CD4-positive, alpha-beta T cell treated with Interferon alpha-2 for 1 hour (primary cell): Measurements from ENCODE around the gene MUC2.
"Not testable (repeated sequence)": the region's sequence is repeated elsewhere in the genome, so short reads cannot be mapped to it uniquely, and the experiment has no call there.

Source experiments
- DNase-seq, 2 donors: peaks; one replicate each; pipeline ENCODE4 v3.0.0-alpha.2; 2020 to 2022

MUC2 gene

DNA sequence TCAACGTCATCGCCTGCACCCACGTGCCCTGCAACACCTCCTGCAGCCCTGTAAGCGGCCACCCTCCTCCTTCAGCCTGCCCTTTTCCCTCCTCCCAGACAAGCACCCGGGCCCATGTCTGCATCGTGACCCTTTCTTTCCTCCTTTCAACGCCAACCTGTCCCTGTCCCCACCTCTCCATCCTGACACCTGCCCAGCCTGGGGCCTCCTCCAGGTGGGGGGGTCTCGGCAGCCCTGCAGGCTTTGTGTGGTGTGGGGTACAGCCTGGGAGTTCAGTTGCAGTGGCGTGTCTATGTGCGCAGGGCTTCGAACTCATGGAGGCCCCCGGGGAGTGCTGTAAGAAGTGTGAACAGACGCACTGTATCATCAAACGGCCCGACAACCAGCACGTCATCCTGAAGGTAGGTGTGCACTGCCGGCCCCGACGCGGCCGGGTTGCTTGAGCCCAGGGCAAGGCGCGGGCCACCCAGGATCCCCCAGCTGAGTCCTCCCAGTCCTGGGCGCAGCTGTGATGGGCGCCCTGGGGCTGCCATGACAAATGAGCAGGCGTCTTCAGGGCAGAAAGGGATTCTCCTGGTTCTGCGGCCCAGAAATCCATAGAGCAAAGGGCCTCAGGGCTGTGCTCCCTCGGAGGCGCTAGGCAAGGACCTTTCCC is 33.7 kb downstream of the MUC2 start:
- DNase-seq: no peak

DNA sequence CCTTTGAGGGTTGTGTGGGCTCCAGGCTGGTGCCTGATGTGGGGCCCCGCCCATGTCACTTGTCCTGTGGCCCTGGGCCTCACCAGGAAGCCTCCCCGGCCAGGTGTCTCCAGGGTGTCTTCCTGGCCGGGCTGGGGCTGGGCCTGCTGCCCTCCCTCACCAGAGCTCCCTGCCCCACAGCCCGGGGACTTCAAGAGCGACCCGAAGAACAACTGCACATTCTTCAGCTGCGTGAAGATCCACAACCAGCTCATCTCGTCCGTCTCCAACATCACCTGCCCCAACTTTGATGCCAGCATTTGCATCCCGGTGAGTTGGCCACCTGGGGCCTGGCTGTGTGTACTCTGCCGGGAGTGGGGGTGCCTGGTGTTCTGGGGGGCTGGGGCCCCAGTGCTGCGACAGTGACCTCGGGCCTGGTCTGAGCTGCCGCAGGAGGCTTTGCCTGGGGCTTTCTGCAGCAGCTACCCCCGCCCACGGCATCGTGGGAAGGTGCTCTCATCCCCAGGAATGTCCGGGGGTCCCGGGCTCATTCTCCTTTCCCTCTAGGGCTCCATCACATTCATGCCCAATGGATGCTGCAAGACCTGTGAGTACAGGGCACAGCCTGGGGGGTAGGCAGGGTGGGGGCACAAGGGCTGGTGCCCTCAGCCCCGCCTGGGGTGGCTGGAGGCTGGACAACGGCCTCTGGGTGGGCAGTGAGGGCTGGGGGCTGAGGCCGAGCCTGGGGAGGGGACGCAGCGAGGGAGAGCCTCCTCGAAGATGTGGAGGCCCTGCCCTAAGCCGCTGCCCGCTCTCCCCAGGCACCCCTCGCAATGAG is 34.6 kb downstream of the MUC2 start:
- no peak for DNase-seq

DNA sequence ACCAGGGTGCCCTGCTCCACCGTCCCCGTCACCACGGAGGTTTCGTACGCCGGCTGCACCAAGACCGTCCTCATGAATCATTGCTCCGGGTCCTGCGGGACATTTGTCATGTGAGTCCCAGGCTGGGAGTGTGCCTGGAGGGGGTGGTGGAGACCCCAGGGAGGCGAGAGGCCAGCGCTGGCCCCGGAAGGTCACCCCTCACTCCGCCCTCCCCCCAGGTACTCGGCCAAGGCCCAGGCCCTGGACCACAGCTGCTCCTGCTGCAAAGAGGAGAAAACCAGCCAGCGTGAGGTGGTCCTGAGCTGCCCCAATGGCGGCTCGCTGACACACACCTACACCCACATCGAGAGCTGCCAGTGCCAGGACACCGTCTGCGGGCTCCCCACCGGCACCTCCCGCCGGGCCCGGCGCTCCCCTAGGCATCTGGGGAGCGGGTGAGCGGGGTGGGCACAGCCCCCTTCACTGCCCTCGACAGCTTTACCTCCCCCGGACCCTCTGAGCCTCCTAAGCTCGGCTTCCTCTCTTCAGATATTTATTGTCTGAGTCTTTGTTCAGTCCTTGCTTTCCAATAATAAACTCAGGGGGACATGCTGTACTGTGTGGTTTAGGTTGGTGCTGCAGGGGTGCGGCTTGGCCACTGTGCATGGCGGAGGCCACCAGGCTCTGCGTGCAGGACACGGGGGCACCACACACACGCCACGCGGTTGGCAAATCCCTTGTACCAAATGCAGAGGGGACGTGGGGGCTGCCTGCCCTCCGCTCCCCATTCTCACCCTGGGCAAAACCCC is 35.4 kb downstream of the MUC2 start:
- no peak for DNase-seq

DNA sequence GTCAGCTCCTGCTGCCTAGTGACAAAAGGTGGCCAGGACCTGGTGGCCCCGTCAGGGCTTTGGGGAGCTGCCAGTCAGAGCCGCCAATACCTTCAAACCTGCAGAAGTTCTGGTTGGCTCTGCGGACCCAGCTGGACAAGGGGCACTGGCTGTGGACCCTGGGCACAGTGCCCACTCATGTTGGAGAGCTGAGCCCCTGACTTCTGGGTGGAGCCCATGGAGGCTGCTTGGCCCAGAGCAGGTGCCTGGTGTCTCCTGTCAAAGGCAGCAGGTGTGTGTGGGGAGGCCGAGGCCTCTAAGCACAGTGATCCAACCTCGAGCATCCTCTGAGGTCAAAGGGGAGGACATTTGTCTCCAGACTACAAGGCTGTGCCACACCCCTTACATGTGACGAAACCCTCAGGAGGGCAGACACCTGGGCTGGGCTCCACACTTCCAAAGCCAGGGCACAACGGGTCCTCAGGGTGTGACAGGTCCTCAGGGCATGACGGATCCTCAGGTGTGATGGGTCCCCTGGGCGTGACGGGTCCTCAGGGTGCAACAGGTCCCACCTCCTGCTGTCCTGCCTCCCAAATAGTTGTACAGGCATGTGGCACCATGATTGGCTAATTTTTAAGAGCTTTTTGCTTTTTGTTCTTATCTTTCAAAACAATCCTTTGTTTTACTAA is 37.0 kb downstream of the MUC2 start:
- no peak for DNase-seq

DNA sequence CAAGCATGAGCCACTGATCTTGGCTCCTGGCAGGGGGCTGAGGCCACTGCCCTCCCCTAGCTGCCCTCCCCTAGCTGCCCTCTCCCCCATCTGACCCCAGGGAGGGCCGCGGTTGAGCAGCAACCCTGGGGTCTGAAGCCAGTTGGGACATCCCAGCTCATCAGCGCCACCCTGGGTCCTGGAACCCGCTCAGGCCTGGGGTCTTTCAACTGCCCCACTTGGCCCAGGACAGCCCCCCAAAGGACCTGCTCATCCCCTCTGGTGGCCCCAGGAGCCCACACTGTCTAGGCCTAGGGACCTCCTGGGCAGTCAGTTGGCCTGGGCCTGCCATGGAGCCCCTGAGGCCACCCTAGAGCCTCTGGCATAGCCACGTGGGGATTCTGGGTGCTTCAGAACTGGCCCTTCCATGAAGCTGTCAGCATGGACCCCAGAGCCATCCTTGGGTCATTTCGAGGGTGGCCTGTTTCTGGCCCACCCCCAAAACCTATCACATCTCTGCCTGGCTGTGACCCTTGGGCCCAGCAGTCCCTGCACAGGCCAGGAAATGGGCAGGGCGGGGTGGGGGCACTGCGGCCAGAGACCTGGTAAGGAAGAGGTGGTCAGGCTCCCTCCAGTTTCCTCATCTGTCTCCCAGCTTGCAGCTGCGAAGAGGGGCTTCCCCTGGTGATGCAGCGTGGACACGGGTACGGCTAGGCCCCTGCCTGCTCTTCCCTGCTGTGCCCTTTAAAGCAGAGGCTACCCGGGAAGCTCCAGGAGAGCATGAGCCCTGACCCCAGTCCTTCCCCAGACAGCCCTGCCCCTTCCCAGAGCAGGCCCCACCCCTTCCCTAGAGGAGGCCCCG is 37.9 kb downstream of the MUC2 start:
- DNase-seq: no peak

DNA sequence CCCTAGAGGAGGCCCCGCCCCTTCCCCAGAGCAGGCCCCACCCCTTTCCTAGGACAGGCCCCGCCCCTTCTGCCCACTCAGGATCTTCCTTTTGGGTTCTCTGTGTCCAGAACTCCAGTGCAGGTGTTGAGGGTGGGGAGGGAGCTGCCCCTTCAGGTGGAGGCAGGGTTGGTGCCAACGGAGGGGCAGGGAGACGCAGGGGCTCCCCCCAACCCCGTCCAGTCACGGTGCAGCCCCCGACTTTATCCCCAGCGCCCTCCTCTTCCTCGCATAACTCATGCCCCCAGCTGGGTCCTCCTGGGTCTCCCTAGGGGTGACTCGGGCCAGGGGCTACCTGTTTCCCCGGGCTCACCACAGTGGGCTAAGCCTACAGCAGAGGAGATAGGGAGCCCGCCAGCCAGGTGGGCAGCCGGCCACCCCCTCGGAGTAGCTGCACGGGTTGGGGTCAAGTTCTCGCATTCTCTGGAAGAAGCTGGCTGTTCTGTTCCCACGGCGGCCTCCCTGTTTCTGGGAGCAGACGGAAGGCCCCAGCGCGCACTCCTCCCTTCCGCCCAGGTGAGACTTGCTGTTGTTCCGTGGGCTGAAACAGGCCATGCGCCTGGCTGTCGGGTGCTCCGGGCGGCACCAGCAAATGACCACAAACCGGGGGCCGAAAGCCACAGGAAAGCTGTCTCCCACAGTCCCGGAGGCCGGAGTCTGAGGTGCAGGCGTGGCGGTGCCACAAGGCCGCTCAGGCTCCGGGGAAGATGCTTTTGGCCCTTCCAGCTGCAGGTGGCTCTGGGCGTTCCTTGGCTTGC is 38.9 kb downstream of the MUC2 start:
- no peak for DNase-seq

DNA sequence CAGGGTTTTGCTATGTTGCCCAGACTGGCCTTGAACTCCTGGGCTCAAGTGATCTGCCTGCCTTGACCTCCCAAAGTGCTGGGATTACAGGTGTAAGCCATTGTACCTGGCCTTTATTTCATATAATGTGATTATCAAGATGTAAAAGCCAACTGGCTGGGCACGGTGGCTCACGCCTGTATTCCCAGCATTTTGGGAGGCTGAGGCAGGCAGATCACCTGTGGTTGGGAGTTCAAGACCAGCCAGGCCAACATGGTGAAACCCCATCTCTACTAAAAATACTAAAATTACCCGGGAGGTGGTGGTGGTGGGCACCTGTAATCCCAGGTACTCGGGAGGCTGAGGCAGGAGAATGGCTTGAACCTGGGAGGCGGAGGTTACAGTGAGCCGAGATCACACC is 40.6 kb downstream of the MUC2 start:
- not testable (repeated sequence) for DNase-seq

DNA sequence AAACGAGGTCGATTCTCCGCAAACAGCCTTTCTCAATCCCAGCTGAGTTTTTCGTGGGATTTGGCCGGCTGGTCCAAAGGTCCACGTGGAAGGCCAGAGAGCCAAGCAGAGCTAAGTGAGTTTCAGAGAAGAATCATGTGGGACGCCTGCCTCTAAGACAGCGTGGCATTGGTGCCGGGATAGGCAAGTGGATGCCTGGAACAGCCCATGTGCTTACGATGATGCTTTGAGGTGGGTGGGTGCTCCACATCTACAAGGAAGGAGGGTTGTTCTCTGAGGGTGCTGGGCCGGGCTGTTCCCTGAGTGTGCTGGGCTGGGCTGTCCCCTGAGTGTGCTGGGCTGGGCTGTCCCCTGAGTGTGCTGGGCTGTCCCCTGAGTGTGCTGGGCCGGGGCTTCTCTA is 41.4 kb downstream of the MUC2 start:
- DNase-seq: no peak

DNA sequence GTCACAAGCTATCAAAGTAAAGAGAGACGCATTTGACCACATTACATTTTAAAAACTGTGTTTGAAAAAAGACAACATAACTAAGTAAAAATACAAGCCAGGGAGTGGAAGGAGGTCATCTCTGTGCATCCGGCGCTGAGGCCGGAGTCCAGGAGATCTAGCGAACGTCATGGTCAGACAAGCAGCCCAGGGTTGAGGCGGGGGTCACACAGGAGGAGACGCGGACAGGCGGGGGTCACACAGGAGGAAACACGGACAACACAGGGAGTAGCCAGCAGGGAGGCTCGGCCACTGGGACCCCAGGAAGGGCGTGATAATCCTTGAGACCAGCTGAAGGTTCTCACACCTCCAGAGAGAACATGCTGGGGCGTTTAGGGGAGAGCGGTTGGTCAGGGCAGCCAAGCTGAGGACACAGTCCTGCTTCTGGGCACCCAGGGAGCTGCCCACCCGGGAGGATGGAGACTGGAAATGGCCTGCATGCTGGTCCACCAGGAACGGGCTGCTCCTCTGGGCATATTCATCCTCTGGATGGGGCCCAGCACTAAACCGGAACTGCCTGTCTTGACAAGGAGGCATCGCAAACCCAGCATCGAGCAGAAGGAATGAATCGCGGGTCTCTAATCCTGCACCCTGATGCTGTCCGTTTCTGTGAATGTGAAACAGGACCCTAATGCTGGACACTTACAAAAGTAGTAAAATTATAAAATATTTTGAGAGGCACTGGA is 42.2 kb downstream of the MUC2 start:
- DNase-seq: no peak

DNA sequence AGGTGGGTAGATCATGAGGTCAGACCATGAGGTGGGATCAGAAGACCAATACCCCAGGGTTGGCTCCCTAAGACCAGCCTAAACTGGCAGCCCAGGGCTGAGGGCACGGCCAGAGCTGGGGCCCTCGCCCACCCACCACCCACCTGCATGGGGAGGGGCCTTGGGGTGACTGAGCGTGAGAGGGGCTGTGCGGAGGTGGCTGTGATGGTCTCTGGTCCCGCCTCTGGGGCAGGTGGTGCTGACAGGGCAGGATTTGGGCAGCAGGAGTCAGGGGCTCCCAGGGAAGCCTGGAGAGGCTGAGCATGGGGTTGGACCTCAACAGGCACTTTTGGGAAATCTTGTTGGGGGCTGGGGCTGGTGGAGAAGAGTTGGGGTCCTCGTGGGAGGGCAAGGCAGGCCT is 43.3 kb downstream of the MUC2 start:
- DNase-seq: no peak

DNA sequence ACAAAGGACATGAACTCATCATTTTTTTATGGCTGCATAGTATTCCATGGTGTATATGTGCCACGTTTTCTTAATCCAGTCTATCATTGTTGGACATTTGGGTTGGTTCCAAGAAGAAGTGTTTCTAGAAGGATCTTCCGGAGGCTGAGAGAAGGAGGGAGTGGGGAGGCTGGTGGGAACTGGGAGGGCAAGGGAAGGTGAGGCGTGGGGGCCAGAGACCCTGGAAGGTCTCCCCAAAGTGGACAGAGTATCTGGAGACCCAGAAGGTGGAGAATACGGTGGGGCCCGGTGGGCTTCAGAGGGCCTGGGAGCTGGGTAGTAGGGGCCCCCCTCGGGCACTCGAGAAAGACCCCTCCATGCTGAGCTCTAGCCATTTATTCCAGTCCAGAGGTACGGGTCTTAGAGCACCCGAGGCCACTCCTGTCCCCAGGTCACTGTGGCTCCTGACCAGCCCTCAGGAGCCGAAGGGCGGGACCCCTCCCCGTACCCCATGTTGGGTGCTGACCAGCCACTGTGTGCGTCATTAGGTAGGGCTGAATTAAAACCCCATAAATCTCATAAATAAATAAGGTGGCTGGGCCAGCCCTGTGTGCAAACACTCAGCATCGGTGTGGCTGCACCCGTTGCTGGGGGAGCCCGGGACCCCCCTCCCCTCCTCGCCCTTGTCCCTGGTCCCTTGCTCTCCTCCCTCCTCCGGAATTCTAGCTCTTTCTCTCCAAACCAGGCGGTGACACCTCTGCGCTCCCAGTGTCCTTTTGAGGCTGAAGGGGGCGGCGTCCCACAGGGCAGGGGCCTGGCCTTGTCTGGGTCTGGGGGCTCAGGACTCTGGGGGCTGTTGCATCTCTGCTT is 44.3 kb downstream of the MUC2 start:
- no peak for DNase-seq

DNA sequence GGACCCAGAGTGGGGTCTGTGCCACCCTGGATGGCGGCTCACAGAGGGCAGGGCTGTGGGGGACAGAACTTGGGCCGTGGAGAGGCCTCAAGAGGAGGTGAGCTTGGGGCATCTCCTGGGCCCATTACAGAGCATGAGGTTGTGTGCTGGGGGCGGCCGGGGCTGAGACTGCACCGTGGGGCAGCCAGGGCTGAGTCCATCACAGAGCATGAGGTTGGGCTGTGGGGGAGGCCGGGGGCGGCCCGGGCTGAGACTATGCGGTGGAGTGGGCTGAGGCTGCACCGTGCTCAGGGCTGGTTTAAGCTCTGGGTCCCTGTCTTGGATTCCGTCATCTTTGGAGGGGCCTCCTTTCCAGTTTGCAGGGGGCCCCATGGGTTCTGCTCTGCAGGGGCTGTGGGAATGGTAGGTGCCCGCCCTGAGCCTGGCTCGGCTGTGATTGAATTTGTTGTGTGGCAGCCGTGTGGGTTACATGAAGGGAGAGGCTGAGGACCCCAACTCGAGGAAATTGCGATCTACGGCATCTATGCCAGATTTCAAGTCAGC is 45.0 kb downstream of the MUC2 start:
- no peak for DNase-seq

DNA sequence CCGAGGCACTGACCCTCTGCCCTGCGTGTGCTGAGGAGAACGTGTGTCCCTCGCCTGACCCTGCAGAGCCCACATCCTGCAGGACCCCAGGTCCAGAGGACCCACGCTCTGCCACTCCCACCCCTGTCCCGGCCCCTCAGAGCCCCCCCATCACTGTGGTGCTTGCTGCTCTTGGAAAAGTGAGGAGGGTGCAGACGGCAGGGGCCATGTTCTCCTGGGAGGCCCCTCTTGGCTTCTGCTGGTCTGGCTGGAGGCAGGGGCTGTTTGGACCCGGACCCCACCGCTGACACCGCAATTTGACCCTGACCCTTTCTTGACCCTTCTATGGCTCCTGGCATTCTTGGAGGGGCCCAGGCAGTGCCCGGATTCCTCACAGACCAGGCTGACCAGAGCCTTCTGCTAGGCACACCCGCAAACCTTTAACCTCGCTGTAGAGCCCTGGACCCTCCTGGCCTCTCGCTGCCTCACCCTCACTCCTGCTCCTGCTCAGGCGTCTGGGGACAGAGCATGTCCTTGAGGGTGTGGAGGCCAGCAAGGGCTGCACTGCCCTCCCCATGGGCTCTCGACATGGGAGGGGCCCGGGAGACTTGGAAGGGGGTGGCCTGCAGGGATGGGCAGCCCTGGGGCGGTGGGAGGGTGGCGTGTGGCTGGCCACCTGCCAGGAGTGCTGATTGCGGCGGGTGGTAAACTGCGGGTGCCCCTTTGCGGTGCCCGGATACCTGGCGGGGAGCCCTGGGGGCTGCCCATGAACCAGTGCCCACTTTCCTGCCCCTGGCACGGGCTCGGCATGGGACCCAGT is 46.1 kb downstream of the MUC2 start:
- DNase-seq: no peak

DNA sequence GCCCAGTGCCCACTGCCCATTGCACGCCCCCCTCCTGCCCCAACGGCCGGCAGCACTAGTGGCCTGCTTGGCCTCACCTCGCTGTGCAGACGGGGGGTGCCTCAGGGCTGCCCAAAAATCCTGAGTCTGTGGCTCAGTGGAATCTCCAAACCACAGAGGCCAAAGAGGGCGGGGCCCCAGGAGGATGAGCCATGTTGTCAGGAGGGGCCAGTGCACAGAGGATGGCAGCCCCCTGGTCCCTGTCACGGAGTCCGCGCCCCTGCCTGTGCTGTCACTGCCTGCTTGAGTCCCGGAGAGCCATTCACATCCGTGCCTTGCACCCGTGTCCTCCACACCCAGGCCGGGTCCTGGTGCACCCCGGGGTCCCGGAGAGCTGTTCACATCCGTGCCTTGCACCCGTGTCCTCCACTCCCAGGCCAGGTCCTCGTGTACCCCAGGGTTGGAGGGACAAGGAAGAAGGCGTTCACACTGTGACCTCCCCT is 46.7 kb downstream of the MUC2 start:
- DNase-seq: no peak

DNA sequence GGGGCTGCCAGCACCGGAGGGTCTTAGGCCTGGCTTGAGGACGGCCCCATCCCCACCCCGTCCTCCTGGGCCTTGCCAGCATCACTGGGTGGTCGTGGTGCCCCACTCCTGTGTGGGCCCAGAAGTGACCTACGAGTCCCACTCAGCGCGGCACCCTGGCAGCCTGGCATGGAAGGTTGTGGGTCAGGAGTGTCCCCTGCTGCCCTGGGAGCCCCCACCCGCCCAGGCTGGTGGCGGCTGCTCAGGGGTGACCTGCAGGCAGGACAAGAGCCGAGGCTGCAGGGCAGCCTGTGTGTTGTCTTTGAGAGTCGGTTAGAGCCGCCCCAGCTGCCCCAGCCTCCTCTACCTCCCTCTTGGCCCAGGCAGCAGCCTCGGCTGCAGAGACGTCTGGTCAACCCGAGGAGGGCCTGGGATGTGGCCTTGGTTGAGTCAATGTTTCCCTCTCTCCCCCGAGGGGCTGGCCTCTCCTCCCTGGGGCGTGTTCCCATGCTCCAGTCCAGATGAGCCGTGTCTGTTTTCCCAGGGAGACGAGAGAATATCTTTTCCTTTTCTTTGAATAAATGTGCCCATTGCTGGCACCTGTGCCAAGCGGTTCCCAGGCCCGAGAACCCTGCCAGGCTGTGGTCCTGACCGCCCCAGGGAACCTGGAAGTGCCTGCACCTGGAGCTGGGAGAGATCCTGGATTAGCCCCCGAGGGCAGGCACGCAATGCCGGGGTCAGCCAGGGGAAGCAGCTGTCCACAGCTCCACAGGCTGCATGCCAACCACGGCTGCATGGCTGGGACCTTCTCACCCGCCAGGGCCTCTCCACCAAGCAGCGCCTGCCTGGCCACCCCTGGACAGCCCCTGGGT is 47.4 kb downstream of the MUC2 start:
- DNase-seq: no peak

DNA sequence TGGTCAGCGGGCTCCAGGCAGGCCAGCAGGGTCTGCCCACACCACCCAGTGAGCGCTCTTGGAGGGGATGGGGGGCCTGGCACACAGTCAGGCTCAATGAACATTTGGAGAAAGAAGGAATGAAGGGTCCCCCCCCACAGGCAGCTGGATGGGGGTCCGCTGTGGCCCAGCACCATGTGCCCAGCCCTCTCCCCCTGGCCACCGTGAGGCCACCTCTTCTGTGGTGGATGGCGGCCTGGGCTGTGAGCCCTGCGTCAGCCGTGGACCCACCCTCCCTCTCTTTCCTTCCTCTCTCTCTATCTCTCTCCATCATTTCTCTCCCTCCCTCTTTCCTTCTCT is 48.0 kb downstream of the MUC2 start:
- DNase-seq: no peak

DNA sequence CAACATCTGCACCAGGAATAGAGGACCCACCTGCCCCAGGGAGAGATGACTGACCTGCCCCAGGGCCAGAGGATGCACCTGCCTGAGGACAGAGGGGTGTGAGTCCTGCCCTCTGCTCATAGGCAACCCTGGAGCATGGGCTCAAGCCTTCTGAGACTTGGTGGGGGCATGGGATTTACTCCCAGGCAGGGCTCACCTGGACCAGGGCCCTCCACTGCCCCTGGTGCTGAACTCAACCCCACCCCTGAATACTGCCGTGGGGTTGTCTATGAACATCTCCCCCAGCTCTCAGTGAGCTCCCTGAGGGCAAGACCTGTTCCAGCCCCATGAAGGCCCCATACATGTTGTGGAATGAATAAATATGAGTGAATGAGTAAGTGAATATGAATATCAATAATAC is 49.3 kb downstream of the MUC2 start:
- DNase-seq: no peak
